NCI-H82 (cell line): ENCODE data around the gene TLR10.
"Not testable (repeated sequence)": the region's sequence is repeated elsewhere in the genome, so short reads cannot be mapped to it uniquely, and the experiment has no call there.

ENCODE experiments used
- DNase-seq: peaks from one replicate; lab custom pipeline; 2025; lab: John Stamatoyannopoulos, UW

TLR10 gene

GRCh38 chr4:38802561-38803355, 20.0 kb upstream of the TLR10 start:
- no peak for DNase-seq

- no peak for DNase-seq
Observed at GRCh38 chr4:38800961-38801450, 18.2 kb upstream of the TLR10 start.

- DNase-seq, result no peak
Observed at GRCh38 chr4:38800366-38800765, 17.6 kb upstream of the TLR10 start.

GRCh38 chr4:38795087-38795486, 12.3 kb upstream of the TLR10 start:
- no peak for DNase-seq

GRCh38 chr4:38794051-38794450, 11.3 kb upstream of the TLR10 start:
- no peak for DNase-seq

- DNase-seq, result no peak
Observed at GRCh38 chr4:38791010-38791409, 8.2 kb upstream of the TLR10 start.

GRCh38 chr4:38788317-38788716, 5.5 kb upstream of the TLR10 start:
- no peak for DNase-seq

GRCh38 chr4:38787693-38788092, 4.9 kb upstream of the TLR10 start:
- DNase-seq, result no peak

GRCh38 chr4:38785901-38786402, 3.2 kb upstream of the TLR10 start:
- no peak for DNase-seq

- DNase-seq, result no peak
Observed at GRCh38 chr4:38785041-38785790, 2.4 kb upstream of the TLR10 start.

GRCh38 chr4:38784141-38784540, 1.4 kb upstream of the TLR10 start:
- DNase-seq, result no peak

- DNase-seq, result no peak
Observed at GRCh38 chr4:38783109-38783460, 295 bp upstream of the TLR10 start.

- no peak for DNase-seq
Observed at GRCh38 chr4:38781854-38782261, 932 bp downstream of the TLR10 start.

GRCh38 chr4:38780833-38781484, 1.8 kb downstream of the TLR10 start:
- no peak for DNase-seq

GRCh38 chr4:38779790-38780189, 3.0 kb downstream of the TLR10 start:
- no peak for DNase-seq

- not testable (repeated sequence) for DNase-seq
Observed at GRCh38 chr4:38777925-38778324, 4.9 kb downstream of the TLR10 start.

- DNase-seq, result no peak
Observed at GRCh38 chr4:38775326-38775725, 7.5 kb downstream of the TLR10 start.

- DNase-seq, result no peak
Observed at GRCh38 chr4:38774181-38774955, 8.4 kb downstream of the TLR10 start.

- DNase-seq, result not testable (repeated sequence)
Observed at GRCh38 chr4:38770281-38770680, 12.5 kb downstream of the TLR10 start.

- no peak for DNase-seq
Observed at GRCh38 chr4:38769857-38770256, 12.9 kb downstream of the TLR10 start.

- no peak for DNase-seq
Observed at GRCh38 chr4:38769441-38769840, 13.3 kb downstream of the TLR10 start.

- no peak for DNase-seq
Observed at GRCh38 chr4:38768968-38769394, 13.8 kb downstream of the TLR10 start.
